H1 (cell line): ENCODE data around the gene JAG1. TPM values are rescaled to one million over a fixed set of nuclear protein-coding genes. Genes with fewer than 3 reads are reported as not detected.

Experiments used
- FOSL1 ChIP-seq: IDR thresholded peaks from 2 replicates; pipeline ENCODE4 v1.6.1; 2011; ENCODE audit warnings: mild to moderate bottlenecking, low read depth, low read length, moderate library complexity; ENCODE audit not compliant: insufficient read depth
- KDM5A ChIP-seq: fragments of 200-600 bp; IDR thresholded peaks from 2 replicates; pipeline ENCODE4 v1.7.1; 2012; ENCODE audit warnings: mild to moderate bottlenecking, low read length, inconsistent platforms, mixed read lengths
- polyA plus RNA-seq, 7 experiments: library from polyadenylated mRNA; depleted of rRNA in 3 of 7; stranded (reverse) in 5 of 7; unstranded in 2 of 7; fragments of >200 nt in 5 of 7; fragments of 200-250 nt in 2 of 7; gene quantifications; 1 replicate in 5 of 7; 2 replicates in 1 of 7; 4 replicates in 1 of 7; pipeline versions ENCODE4 v1.2.1 to v1.2.3, GENCODE V29; 2011 to 2013; ENCODE audit warnings: missing spikeins in 2 of 7, mixed read lengths in 2 of 7
- total RNA-seq: library from RNA; stranded (reverse); fragmentation: NEBNext Ultra II Directional; extraction: Animal tissue kit (Norgen Biotek cat#: 25700); gene quantifications from 2 replicates; pipeline ENCODE4 v1.2.1, GENCODE V29; 2021

JAG1 gene
- total and polyA plus RNA-seq, 2 of the 8 experiments (the other 6 are each of a cell fraction or from before 2014, with no cell fraction given), result 13.5 to 27.3 TPM

DNA sequence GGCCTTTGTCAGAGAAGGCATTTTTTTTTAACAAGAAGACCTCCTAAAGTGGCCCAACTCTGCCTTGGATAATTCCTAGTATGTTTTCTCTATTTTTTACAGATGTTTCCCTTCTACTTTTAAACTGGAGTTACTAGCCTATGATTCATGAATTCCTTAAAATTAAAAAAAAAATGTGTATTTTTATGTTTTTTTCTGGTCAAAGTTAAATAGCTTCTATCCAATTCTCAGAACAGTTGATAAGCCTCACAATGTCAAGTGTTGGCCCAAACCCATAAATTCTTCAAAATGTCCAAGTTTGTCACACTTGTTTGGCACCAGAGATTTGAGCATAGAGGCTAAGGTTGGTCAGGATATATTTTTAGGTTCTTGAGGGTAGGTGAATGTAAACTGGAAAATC lies 64.0 kb downstream of the JAG1 start (continued):
- TF ChIP-seq KDM5A (no peak), FOSL1 (no peak)
- TF ChIP-seq, all 59 proteins: peak for 0
